Panc1 (cell line): ENCODE data around the gene SORCS1. TPM values are rescaled to one million over a fixed set of nuclear protein-coding genes. Genes with fewer than 3 reads are reported as not detected.
"Not testable (repeated sequence)": the region's sequence is repeated elsewhere in the genome, so short reads cannot be mapped to it uniquely, and the experiment has no call there.

Experiments used
- ATAC-seq: fragments of 200-7000 bp; cut with Tn5 transposase; 2 replicates; pipeline ENCODE4 v1.9.1; 2020; ENCODE audit warnings: mild to moderate bottlenecking, moderate library complexity
- BruUV-seq: library from RNA; stranded (reverse); fragments of 400-500 nt; replicated peaks from 2 replicates; lab custom pipeline; 2021; lab: Mats Ljungman, UMichigan
- CTCF ChIA-PET: fragments of 300-600 bp; sonication (Branson Sonifier 250); formaldehyde crosslinking; loops from one replicate; lab custom pipeline; 2022; ENCODE audit warnings: antibody characterized with exemption; lab: Charles Lee
- POLR2A ChIA-PET: fragments of 300-600 bp; sonication (Branson Sonifier 250); formaldehyde crosslinking; loops from one replicate; lab custom pipeline; 2022; ENCODE audit warnings: antibody characterized with exemption; lab: Charles Lee
- DNase-seq: peaks from one replicate; pipeline ENCODE4 v3.0.0-alpha.2; 2010; ENCODE audit warnings: low read depth, low spot score
- H3K27ac ChIP-seq: 2 replicates; pipeline ENCODE4 v1.5.1; 2011; ENCODE audit warnings: mild to moderate bottlenecking, low read length, inconsistent platforms
- H3K27me3 ChIP-seq: fragments of 200-500 bp; sonication (Bioruptor generic); 2 replicates; pipeline ENCODE4 v1.6.0; 2014; ENCODE audit warnings: low read length, inconsistent platforms; ENCODE audit not compliant: control insufficient read depth, insufficient read depth
- H3K36me3 ChIP-seq: fragments of 200-500 bp; sonication (Bioruptor generic); 2 replicates; pipeline ENCODE4 v1.5.1; 2014; ENCODE audit warnings: inconsistent platforms, mild to moderate bottlenecking, low read length, moderate library complexity; ENCODE audit not compliant: control insufficient read depth, insufficient read depth
- H3K4me1 ChIP-seq: 2 replicates; pipeline ENCODE4 v1.5.1; 2011; ENCODE audit warnings: inconsistent platforms, mild to moderate bottlenecking, low read length, moderate library complexity; ENCODE audit not compliant: control insufficient read depth, insufficient read depth
- H3K4me3 ChIP-seq, 2 experiments: 2 replicates each; pipeline ENCODE4 v1.5.1; 2011 to 2012; ENCODE audit warnings: low read depth in 2 of 2, low read length in 2 of 2, mild to moderate bottlenecking in 2 of 2, inconsistent platforms in 1 of 2, moderate library complexity in 1 of 2
- H3K9me3 ChIP-seq: fragments of 200-500 bp; sonication (Bioruptor generic); 2 replicates; pipeline ENCODE4 v1.5.1; 2014; ENCODE audit warnings: low read depth, mild to moderate bottlenecking, inconsistent platforms, low read length, moderate library complexity; ENCODE audit not compliant: control insufficient read depth, insufficient read depth
- POLR2AphosphoS5 ChIP-seq: IDR thresholded peaks from 2 replicates; pipeline ENCODE4 v1.6.1; 2012; ENCODE audit warnings: mild to moderate bottlenecking, low read depth, low read length, moderate library complexity
- SIN3A ChIP-seq: IDR thresholded peaks from 2 replicates; pipeline ENCODE4 v1.6.1; 2012; ENCODE audit warnings: low read depth, mild to moderate bottlenecking, low read length, moderate library complexity, borderline replicate concordance; ENCODE audit not compliant: insufficient read depth
- TCF7L2 ChIP-seq: IDR thresholded peaks from 2 replicates; pipeline ENCODE4 v1.6.1; 2011; ENCODE audit warnings: mild to moderate bottlenecking, low read depth, low read length, inconsistent platforms
- in situ Hi-C: cut with HindIII; loops from 2 replicates; pipeline ENCODE4 v1.10.0; 2016; ENCODE audit warnings: low sequenced_read_pairs, low pct_unique_long_range_greater_than_20kb
- intact Hi-C: fragments of 100-400 bp; cut with micrococcal nuclease; formaldehyde crosslinking; loops from one replicate; pipeline ENCODE4 v1.10.0; 2022; ENCODE audit not compliant: unreplicated experiment
- total RNA-seq: library from RNA; stranded (reverse); gene quantifications from one replicate; pipeline ENCODE4 v1.2.1, GENCODE V29; 2021; ENCODE audit not compliant: unreplicated experiment
- TF ChIP-seq, protein P1 (sequence below): fragments of 450-650 bp; IDR thresholded peaks from 2 replicates; pipeline ENCODE4 v1.5.1; 2017; ENCODE audit warnings: mild to moderate bottlenecking
- TF ChIP-seq, protein P2 (sequence below), 2 experiments: IDR thresholded peaks; 2 replicates each; pipeline ENCODE4 v1.6.1; 2011 to 2012; ENCODE audit warnings: low read depth in 2 of 2, control low read depth in 1 of 2, low read length in 1 of 2, mild to moderate bottlenecking in 1 of 2, moderate library complexity in 1 of 2; ENCODE audit not compliant: insufficient read depth in 1 of 2

SORCS1 gene
- total RNA-seq, 1 experiment from 2014 or later, result not detected

DNA sequence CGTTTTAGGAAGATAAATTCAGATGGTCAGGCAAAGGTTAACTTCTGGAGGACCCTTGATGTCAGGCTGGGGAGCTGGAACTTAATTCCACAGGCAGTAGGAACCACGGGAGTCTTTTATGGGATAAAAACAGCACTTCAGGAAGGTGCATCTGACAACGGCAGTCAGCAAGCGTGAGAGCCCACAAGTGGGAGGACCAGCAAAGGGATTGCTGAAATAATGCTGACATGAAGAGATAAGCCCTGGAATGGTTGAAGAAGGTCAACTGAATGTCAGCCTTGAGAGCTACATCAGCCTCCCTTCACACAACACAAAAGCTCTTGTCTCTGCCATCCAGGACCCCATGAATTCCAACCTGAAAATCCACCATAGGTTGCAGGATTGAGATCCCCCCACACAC lies 138.8 kb downstream of the SORCS1 start:
- POLR2A ChIA-PET, result no interaction called here
- Histone ChIP-seq H3K36me3 (no peaks in the 10 kb centered on the region), H3K9me3 (no peaks in the 10 kb centered on the region), H3K4me1 (no peaks in the 10 kb centered on the region), H3K27ac (no peak overlapping the region), H3K4me3 (no peak overlapping the region), H3K27me3 (no peaks in the 10 kb centered on the region; the same call in 1 of the 2 replicates)
- TF ChIP-seq POLR2AphosphoS5 (no peak), TCF7L2 (no peak), SIN3A (no peak)
- no TSS peak for BruUV-seq
- CTCF ChIA-PET, result no interaction called here
- intact Hi-C loops, result no loop called here
- in situ Hi-C loops, result no loop called here
- DNase-seq (no peak), ATAC-seq (no peak)

DNA sequence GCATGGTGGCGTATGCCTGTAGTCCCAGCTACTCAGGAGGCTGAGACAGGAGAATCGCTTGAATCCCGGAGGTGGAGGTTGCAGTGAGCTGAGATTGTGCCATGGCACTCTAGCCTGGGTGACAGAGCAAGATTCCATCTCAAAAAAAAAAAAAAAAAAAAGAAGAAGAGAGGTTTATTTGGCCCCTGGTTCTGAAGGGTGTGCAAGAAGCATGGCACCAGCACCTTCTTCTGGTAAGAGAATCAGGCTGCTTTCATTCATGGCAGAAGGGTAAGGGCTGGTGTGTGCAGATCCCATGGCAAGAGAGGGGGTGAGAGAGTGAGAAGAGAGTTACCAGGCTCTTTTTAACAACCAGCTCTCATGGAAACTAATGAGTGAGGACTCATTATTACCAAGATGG lies 140.5 kb downstream of the SORCS1 start:
- H3K4me3 ChIP-seq, ATAC-seq, BruUV-seq, H3K27ac ChIP-seq, intact Hi-C loops, CTCF ChIA-PET, POLR2A ChIA-PET, H3K9me3 ChIP-seq, H3K36me3 ChIP-seq, H3K4me1 ChIP-seq, DNase-seq, in situ Hi-C loops, H3K27me3 ChIP-seq: not testable (repeated sequence)

DNA sequence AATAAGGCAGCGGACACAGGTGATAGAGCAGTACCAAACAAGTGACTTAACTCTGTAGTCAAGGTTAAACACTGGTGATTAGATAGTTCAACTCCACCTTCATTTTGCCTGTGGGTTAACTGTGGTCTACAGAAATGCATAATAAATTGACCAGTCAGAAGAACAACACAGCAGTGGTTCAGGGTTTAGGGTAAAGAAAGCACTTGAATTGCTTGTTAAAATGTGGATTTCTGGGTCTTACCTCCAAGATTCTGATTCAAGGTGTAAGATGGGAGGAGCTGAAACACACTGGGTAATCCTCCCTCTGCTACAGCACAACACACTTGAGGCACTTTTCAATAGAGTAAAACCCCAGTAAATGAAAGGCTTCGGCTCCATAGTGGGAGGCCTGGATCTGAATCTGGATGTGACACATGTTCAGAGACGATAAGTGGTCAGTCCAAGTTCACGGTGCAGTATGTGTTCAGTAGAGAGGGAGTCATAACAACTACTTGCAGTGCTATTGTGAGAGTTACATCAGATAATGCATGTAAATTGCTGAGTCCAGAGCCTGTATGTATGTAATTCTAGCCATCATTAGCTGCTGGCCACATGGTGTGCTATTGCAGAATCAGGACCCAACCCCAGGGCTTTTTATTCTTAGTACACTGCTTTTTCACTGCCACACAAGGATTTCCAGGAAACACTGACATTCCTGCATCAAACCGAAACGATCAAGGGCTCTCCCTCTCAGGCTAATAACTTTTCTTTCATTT lies 141.7 kb downstream of the SORCS1 start:
- DNase-seq (no peak), ATAC-seq (no peak)
- ChIA-PET POLR2A (no interaction called here), CTCF (no interaction called here)
- H3K36me3 ChIP-seq, result no peaks in the 10 kb centered on the region
- TF ChIP-seq POLR2AphosphoS5, result no peak
- TF ChIP-seq SIN3A, result no peak
- TF ChIP-seq, protein P1, sequence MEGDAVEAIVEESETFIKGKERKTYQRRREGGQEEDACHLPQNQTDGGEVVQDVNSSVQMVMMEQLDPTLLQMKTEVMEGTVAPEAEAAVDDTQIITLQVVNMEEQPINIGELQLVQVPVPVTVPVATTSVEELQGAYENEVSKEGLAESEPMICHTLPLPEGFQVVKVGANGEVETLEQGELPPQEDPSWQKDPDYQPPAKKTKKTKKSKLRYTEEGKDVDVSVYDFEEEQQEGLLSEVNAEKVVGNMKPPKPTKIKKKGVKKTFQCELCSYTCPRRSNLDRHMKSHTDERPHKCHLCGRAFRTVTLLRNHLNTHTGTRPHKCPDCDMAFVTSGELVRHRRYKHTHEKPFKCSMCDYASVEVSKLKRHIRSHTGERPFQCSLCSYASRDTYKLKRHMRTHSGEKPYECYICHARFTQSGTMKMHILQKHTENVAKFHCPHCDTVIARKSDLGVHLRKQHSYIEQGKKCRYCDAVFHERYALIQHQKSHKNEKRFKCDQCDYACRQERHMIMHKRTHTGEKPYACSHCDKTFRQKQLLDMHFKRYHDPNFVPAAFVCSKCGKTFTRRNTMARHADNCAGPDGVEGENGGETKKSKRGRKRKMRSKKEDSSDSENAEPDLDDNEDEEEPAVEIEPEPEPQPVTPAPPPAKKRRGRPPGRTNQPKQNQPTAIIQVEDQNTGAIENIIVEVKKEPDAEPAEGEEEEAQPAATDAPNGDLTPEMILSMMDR, result no peak
- TF ChIP-seq, protein P2, sequence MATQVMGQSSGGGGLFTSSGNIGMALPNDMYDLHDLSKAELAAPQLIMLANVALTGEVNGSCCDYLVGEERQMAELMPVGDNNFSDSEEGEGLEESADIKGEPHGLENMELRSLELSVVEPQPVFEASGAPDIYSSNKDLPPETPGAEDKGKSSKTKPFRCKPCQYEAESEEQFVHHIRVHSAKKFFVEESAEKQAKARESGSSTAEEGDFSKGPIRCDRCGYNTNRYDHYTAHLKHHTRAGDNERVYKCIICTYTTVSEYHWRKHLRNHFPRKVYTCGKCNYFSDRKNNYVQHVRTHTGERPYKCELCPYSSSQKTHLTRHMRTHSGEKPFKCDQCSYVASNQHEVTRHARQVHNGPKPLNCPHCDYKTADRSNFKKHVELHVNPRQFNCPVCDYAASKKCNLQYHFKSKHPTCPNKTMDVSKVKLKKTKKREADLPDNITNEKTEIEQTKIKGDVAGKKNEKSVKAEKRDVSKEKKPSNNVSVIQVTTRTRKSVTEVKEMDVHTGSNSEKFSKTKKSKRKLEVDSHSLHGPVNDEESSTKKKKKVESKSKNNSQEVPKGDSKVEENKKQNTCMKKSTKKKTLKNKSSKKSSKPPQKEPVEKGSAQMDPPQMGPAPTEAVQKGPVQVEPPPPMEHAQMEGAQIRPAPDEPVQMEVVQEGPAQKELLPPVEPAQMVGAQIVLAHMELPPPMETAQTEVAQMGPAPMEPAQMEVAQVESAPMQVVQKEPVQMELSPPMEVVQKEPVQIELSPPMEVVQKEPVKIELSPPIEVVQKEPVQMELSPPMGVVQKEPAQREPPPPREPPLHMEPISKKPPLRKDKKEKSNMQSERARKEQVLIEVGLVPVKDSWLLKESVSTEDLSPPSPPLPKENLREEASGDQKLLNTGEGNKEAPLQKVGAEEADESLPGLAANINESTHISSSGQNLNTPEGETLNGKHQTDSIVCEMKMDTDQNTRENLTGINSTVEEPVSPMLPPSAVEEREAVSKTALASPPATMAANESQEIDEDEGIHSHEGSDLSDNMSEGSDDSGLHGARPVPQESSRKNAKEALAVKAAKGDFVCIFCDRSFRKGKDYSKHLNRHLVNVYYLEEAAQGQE (IDR thresholded peaks at IDR 0.05; ENCODE audit: insufficient read depth in 1 of 2, low read depth in 2 of 2, low read length in 1 of 2), result no peak
- TF ChIP-seq TCF7L2, result no peak
- H3K4me1 ChIP-seq, result no peaks in the 10 kb centered on the region
- H3K9me3 ChIP-seq, result no peaks in the 10 kb centered on the region
- H3K27ac ChIP-seq, result no peak overlapping the region
- in situ Hi-C loops, result no loop called here
- H3K27me3 ChIP-seq, result no peaks in the 10 kb centered on the region
- BruUV-seq, result no TSS peak
- H3K4me3 ChIP-seq, result no peak overlapping the region
- intact Hi-C loops, result no loop called here
